GM18520 (cell line): Measurements from ENCODE around the gene SYTL1.

Experiments
- ATAC-seq: cut with Tn5 transposase; IDR thresholded peaks from one replicate; pipeline ENCODE4 v1.9.1; 2021; ENCODE audit not compliant: unreplicated experiment

The SYTL1 gene

DNA sequence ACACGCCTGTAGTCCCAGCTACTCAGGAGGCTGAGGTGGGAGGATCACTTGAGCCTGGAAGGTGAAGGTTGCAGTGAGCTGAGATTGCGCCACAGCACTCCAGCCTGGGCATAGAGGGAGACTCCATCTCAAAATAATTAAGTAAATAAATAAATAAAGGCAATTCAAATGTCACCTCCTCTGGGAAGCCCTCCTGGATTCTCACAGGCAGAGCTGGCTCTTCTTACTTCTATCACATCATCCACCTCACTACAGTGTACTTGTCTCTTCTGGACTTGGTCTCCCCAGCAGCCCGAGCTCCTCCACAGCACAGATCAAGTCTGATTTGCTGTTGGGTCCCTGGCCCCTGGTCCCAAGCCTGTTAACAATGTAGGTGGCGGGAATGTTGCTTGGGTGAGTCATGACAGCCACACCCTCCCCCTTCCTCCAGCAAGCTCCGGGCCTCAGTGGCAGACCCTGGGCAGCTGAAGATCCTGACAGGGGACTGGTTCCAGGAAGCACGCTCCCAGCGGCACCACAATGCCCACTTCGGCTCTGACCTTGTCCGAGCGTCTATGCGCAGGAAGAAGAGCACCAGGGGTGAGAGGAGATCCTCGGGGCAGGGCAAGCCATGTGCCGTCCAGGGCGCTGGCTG lies 5.3 kb downstream of the SYTL1 start:
- no peak for ATAC-seq

DNA sequence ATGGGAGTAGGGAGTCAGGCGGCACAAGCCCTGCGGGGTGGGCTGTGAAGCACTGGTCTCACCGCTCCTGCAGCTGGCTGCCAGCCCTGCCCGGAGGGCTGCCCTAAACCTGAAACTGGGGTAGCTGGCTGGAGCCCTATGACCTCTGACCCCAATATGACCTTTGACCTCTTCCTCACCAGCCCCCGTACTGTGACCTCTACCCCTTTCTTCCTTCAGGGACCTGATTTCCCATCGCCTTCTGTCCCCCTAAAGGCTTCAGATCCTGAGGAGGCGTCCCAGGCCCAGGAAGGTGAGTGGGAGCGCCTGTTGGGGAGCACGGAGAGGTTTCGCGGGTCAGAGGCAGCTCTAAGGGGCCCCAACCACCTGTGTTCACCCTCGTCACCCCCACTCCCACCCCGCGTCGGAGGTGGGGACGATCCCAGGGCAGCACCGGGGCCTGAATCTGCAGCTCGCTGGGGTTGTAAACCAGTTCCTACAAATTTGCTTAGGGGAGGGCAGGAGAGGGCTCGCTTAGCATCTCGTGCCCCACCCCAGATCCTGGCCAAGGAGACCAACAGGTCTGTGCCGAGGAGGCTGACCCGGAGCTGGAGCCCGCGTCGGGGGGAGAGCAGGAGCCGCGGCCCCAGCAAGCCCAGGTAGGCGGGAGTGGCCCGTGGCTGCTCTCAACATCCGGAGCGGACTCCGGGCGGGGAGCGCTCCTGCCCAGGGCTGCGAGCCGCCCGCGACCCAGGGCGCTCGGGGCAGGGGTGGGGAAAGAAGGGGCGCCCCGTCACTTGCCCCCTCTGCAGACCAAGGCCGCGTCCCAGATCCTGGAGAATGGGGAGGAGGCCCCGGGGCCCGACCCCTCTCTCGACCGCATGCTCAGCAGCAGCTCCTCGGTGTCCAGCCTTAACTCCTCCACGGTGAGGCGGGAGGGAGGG lies 7.3 kb downstream of the SYTL1 start:
- no peak for ATAC-seq

DNA sequence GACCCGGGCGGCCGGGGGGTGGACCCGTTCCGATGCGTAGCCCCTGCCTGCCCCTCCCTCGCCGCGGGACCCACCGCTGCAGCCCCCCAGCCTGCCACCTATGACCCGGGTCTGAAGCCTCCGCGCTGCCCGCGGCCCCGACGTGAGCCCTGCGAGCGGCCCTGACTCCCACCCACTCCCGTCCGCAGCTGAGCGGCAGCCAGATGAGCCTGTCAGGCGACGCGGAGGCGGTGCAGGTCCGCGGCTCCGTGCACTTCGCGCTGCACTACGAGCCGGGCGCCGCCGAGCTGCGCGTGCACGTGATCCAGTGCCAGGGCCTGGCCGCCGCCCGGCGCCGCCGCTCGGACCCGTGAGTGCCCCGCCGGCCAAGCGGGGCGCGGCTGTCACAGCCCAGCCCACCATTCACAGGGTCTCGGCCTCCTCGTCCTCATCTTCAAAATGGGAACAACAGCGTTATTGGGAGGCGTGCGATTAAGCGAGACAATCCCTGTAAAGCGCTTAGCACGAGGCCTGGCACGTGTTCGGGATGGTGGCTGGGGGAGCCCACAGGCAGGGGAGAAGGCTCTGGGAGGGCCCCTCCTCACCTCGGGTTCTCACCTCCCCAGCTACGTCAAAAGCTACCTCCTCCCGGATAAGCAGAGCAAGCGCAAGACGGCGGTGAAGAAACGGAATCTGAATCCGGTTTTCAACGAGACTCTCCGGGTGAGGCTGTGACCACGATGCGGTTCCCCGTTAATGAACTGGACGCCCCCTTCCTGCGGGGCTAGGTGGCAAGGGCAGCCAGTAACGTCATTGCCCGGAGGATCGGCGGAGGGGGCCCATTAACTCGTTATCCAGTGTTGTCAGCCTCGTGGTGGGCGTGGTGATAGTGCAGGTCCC lies 8.2 kb downstream of the SYTL1 start:
- ATAC-seq: no peak

DNA sequence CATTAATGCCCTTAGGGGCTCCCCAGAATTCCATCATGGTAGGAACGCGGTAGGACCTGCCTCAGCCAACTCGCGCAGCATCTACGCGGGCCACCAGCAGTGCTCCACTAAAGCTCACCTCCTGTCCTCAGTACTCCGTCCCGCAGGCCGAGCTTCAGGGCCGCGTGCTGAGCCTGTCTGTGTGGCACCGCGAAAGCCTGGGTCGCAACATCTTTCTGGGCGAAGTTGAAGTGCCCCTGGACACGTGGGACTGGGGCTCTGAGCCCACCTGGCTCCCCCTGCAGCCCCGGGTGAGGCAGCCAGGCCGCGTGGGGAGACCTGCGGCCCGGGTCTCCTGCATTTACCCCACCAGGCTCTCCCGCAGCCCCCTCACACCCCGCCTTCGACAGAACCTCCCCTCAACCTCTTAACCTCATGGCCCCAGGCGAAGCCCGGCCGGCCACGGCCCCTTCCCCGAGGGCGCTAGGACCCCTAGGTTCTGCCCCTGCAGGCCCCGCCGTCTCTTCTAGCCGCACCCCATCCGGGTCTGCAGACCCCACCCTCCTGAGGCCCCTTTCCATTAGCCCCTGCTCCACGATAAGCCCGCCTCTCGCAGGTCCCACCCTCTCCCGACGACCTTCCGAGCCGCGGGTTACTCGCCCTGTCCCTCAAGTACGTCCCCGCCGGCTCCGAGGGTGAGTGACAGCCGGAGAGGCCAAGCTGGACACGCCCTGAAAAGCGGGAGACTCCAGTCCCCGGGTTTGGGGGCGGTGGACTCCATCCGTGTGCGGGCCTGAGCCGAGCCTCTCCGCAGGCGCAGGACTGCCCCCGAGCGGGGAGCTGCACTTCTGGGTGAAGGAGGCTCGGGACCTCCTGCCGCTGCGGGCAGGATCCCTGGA lies 9.1 kb downstream of the SYTL1 start:
- no peak for ATAC-seq

DNA sequence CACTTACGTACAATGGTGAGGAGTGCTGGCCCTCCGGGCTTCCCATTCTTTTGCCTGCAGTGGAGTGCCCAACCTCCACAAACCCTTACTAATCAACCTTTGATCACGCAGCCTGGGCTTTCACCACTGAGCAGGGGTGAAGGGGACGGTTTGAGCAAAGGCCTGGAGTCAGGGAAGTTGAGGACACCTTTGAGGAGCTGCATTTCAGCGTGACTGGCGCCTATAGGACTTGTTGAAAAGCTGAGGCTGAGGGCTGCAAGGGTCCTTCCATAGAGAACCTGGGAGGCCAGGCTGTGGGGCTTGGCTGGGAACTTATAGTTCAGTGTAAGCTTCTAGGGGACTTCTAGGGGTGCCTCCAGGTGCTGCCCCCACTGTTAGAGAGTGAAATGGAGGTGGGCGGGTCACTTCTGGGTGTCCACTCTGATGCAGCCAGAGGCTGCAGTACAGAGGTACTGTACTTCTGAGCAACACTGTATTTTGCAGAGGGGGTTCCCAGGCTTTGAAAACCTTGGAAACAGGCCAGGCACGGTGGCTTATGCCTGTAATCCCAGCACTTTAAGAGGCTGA lies 9.8 kb downstream of the SYTL1 start:
- ATAC-seq: no peak

DNA sequence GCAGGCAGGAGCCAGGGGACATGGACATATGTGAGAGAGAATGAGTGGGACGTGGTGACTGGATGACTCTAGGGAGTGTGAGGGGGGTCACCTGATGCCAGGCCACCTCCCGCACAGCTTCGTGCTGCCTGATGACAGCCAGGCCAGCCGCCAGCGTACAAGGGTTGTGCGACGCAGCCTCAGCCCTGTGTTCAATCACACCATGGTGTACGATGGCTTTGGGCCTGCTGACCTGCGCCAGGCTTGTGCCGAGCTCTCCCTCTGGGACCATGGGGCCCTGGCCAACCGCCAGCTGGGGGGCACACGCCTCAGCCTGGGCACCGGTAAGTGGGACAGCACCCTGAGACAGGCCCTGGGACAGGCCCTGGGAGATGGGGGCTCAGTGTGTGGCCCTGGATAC lies 11.3 kb downstream of the SYTL1 start:
- ATAC-seq: no peak

DNA sequence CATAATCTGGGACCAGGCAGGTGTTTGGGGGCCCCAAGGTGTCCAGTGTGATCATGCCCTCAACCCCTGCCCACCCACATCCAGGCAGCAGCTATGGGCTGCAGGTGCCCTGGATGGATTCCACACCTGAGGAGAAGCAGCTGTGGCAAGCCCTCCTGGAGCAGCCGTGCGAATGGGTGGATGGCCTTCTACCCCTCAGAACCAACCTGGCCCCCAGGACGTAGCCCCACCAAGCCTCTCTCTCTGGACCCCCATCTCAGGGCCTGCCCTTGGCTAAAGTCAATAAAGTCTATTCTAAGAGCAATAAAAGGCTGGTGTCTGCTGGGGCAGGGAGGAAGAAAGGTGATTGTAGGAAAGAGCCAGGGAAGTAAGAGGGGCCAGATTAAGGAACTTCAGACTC lies 11.8 kb downstream of the SYTL1 start:
- ATAC-seq: no peak

DNA sequence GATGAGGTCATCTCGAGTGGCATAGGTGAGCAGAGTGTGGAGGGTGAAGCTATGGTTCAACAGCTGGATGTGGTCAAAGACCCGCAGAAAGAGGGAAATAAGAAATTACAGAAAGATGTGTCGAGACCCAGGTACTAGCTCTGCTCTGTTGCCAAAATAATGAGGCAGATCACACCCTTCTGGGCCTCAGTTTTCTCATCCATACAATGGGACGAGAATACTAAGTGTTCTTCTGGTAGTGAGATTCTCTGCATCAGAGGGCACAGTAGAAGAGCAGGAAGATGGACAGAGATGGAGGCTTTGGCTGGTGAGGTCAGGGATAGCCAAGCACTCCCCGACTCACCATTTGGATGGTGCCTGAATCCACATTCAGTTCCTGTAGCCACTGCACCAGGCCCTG lies 13.9 kb downstream of the SYTL1 start:
- ATAC-seq: no peak

DNA sequence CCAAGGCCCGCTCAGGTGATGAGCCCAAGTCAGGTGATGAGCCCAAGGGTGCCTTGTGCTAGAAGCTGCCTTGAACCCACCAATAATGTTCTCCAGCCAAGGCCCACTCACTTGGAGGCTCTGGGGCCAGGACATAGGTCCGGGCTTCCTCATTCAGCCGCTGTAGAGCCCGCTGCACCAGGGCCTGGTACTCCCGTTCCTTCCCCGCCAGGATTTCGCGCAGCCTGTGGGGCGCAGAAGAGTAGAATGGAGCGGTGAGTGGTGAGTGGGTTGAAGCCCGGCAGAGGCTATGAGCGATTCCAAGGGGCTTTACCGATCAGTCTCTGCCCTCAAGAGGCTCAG lies 14.4 kb downstream of the SYTL1 start:
- no peak for ATAC-seq

DNA sequence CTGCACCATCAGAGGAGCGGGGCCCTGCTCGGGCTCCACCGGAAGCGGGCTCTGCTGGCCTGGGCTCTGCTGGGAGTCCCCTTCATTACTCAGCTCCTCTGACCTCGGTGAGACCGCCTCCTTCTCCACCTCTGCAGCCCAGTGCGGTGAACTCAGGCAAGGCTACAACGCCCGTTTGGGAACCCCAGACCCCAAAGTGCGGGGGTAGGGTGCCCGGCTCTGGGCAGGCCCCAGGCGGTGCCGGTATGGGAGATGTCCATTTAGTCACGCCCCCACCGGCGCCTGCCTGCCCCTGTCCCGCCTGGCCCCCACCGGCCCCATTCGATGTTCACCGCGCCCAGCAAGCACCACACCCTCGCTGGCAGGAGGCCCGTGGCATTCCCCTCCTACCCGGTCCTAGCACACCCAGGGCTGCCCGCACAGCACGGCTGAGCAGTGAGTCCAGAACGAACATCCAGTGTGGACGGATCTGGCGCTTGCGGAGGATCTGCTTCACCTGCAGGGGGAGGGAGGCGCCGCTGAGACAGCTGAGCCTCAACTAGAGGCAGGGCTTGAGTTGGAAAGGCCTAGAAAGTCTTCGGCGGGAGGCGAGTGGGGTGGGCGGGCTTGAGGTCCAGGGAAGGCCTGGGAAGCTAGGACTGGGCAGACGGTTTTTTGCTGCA lies 14.9 kb downstream of the SYTL1 start:
- no peak for ATAC-seq

DNA sequence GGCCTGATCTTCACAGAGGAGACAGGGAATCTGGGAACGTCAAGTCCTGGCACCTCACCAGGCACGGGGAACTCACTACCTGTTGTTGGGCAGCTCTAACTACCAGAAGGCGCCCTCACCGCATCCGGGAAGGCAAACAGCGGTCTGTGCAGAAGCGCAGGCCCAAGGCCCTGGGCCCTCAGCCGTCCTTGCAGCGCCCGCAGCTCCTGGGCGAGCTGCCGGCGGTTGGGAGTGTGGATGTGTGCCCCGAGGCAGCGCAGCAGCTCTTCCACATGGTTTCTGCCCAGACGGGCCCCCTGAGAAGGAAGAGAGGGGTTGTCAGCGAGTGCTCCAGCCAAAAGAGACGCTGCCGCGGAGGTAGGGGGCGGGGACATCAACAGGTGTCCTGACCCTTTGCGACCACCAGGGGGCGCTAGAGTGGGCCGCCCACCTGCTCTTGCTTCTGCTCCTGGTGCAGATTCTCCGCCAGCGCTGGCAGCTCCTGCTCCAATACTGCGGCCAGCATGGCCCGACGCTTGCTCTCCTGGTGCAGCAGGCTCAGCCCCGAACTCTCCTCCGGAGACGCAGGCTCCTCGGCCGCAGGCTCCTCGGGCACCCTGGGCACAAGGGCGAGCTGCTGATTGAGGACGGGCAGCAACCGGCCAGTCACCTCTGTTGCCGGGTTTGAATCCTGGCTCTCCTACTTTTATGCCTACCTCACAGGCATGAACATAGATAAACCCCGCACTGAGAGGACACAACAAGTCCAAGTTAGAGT lies 15.6 kb downstream of the SYTL1 start:
- ATAC-seq: no peak

DNA sequence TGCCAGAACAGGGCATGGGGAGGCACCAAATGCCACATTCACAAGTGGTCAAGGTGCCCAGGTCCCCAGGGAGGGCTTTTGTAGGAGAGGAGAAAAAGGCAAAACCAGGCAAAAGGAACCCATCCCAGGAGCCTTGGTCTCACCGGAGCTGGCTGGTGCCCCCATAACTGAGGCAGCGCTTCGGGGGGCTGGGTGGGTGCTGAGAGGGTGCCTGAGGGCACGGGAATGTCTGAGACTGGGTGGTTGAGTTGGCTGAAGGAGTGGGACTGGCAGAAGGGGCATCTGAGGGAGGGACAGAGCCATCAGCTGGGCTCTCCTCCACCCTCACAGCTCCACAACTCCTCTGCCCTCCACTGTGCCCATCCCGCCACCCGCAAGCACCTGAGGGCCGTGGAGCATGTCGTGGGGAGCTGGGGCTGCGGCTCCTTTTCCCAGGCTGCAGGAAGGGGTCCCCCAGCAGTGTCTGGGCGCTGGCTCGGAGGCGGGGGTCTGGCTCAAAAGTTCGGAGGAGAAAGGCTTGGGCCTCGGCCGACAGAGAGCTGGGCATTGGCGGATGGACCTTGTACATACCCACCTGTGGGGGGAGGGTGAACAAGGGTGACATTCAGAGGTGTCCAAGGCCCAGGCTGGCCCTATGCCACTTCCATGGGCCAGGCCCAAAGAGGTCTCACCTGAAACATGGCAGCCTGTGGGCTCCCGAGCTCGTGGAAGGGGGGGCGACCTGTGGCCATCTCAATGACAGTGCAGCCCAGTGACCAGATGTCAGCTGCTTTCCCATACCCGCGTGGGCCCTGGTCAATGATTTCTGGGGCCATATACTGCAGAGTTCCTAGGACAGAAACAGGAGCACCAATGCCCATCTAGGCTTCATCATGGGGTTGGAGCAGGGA lies 16.5 kb downstream of the SYTL1 start:
- ATAC-seq: no peak

DNA sequence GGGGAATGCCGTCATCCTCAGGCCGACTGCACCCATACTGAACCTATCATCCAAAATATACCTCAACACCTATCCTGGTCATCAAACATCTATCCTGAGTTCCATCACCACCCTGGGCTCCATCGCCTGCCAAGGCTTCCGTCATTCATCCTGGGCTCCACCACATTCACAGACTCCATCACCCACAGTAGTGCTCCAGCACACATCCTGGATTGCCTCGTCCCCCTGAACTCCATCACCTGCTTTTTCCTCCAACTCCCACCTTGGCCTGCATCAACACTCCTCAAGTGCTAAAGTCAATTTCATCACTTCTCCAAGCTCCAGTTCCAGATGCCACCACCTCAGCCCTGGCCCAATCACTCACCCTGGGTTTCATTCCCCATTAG lies 17.1 kb downstream of the SYTL1 start:
- ATAC-seq: no peak

DNA sequence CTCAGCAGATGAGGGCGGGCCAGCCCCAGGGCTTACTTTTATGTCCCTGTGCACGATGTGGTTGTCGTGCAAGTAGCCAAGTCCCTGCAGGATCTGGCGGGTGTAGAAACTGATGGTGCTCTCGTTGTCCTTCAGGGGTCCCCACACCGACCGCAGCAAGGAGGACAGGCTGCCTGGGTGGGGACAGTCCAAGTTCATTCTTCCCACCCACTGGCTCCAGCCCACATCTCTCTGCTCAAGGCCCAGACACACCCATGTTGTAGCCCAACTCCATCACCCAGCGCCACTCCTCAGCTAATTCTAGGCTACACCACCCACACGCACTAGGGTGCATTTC lies 18.0 kb downstream of the SYTL1 start:
- no peak for ATAC-seq

DNA sequence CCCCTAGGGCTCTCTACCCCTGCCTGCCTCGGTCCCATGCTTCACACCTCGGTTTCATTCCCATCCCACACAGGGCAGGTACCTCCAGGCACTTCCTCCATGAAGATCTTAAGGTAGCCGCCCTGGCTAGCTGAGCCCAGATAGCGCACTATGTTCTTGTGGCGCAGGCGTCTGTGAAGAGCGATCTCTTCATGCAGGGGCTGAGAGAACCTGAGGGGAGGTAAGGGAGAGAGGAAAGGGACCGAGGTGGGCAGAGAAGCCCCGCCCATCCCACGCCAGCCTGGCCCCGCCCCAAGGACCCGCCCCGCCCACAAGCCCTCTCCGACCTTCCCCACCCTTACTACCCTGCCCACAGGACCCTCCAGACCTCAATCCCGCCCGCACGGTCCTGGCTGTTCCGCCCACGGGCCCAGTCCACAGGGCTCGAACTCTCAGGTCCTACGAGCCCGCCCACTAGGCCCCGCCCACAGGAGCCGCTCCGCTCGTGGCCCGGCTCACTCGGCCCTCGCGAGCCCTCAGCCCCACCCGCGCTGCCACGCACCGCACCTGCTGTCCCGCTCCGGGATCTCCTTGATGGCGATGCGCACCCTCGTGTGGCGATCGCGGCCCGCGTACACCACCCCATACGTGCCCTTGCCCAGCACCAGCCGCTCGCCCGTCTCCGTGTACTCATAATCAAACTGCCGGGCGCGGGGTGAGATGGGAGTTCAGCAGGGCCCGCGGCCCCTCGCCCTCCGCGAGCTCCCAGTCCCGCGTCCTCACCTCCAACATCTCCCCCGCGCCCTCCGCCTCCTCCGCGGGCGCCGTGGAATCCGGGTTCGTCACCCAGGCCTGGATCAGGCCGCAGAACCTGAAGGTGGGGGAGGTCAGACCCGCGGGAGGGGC lies 18.6 kb downstream of the SYTL1 start:
- ATAC-seq: no peak

DNA sequence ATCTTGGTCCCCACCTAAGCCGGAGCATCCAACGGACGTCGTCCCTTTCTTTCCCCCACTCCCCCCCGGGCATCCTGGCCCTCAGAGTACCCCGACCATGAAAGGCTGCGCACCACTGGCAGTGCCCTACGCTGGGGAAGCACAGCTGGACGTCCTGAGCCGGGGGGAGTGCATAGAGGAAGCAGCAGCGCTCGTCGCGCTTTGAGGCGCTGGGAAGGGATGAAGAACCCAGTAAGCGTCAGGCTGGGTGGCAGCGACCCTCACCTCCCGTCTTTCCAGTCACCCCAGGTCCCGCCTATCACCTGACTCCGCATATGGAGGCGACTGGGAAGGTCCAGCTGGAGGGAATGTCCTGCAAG lies 19.2 kb downstream of the SYTL1 start:
- no peak for ATAC-seq

DNA sequence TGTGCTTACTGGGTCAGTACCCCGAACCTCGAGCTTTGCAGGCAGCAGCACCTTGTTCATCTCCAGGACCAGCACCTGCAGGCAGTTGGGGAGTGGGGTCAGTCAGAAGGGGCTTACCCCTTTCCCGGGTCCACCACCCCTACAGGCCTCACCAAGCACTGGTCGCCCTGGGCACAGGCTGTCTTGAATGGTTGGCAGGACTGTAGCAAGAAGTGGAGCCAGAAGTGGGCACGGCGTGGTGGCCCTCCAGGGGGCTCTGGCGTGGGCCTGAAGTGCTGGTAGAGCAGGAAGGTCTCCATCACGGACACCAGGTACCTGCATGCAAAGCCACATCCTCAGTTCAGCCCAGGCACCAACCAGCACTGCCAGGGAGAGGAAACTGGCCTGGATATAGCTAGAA lies 19.7 kb downstream of the SYTL1 start:
- no peak for ATAC-seq
